Stromal cell of bone marrow (primary cell): ENCODE data around the gene TNIP2.

Source experiments
- DNase-seq: peaks from one replicate; pipeline ENCODE4 v3.0.0-alpha.2; 2012; ENCODE audit warnings: low read depth

Gene TNIP2

GRCh38 chr4:2721586-2721985, 34.5 kb downstream of the TNIP2 start:
- DNase-seq, result no peak

GRCh38 chr4:2716236-2716635, 39.9 kb downstream of the TNIP2 start:
- no peak for DNase-seq

- DNase-seq, result no peak
Measured at GRCh38 chr4:2715426-2715825, 40.7 kb downstream of the TNIP2 start.

GRCh38 chr4:2714918-2715317, 41.2 kb downstream of the TNIP2 start:
- no peak for DNase-seq

GRCh38 chr4:2714061-2714770, 41.9 kb downstream of the TNIP2 start:
- peak; percentile 21 for DNase-seq

- DNase-seq, result no peak
Measured at GRCh38 chr4:2713337-2713736, 42.8 kb downstream of the TNIP2 start.

GRCh38 chr4:2712261-2712842, 43.8 kb downstream of the TNIP2 start:
- DNase-seq, result no peak

- DNase-seq, result no peak
Measured at GRCh38 chr4:2702770-2703169, 53.4 kb downstream of the TNIP2 start.

GRCh38 chr4:2702361-2702760, 53.8 kb downstream of the TNIP2 start:
- DNase-seq, result no peak

- DNase-seq, result no peak
Measured at GRCh38 chr4:2700031-2700430, 56.1 kb downstream of the TNIP2 start.

- no peak for DNase-seq
Measured at GRCh38 chr4:2699534-2699933, 56.6 kb downstream of the TNIP2 start.

GRCh38 chr4:2698951-2699505, 57.1 kb downstream of the TNIP2 start:
- no peak for DNase-seq

GRCh38 chr4:2698504-2698903, 57.6 kb downstream of the TNIP2 start:
- DNase-seq, result no peak

GRCh38 chr4:2697995-2698414, 58.1 kb downstream of the TNIP2 start:
- no peak for DNase-seq

- DNase-seq, result no peak
Measured at GRCh38 chr4:2696423-2696822, 59.7 kb downstream of the TNIP2 start.

GRCh38 chr4:2695346-2696060, 60.6 kb downstream of the TNIP2 start:
- no peak for DNase-seq

GRCh38 chr4:2694691-2695090, 61.4 kb downstream of the TNIP2 start:
- no peak for DNase-seq

- DNase-seq, result no peak
Measured at GRCh38 chr4:2691952-2692435, 64.1 kb downstream of the TNIP2 start.
